Measurements from ENCODE around the gene MRPL43. TPM values are rescaled to one million over a fixed set of nuclear protein-coding genes. Genes with fewer than 3 reads are reported as not detected.
A peak's percentile ranks its signal among the peaks of the same experiment; 100 is the strongest.

The MRPL43 gene
- total RNA-seq, 4 donors from 2014 or later, result 54.2 to 89.1 (median 62.7) TPM

DNA sequence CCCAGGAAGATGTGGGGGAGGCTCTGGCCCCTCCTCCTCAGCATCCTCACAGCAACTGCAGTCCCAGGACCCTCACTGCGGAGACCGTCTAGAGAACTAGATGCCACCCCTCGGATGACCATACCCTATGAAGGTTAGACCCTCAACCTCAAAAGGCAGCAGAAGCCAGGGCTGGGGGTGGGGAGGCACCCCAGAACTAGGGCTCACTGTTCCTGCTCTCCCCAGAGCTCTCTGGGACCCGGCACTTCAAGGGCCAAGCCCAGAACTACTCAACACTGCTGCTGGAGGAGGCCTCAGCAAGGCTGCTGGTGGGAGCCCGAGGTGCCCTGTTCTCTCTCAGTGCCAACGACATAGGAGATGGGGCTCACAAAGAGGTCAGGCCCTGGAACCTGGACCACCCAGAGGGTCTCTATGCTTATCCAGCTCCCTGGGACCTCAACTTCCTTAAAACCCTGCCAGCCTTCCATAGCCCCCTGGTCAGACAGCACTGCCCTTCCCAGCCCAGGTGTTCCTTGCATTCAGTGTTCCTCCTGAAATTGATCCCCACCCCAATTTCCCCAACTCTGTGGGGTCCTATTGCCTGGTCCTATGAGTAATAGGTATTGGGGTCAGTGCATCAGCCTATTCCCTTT, 14.3 kb downstream of the MRPL43 start:
- no peak overlapping the region for H3K4me3 ChIP-seq
- 100% methylated on average over 4 of the region's 6 CpGs for WGBS
- TF ChIP-seq EP300 (IDR thresholded peaks at IDR 0.05) (no peak), POLR2A (IDR thresholded peaks at IDR 0.05) (no peak), POLR2AphosphoS5 (IDR thresholded peaks at IDR 0.05) (no peak)
- TF ChIP-seq, protein P1, sequence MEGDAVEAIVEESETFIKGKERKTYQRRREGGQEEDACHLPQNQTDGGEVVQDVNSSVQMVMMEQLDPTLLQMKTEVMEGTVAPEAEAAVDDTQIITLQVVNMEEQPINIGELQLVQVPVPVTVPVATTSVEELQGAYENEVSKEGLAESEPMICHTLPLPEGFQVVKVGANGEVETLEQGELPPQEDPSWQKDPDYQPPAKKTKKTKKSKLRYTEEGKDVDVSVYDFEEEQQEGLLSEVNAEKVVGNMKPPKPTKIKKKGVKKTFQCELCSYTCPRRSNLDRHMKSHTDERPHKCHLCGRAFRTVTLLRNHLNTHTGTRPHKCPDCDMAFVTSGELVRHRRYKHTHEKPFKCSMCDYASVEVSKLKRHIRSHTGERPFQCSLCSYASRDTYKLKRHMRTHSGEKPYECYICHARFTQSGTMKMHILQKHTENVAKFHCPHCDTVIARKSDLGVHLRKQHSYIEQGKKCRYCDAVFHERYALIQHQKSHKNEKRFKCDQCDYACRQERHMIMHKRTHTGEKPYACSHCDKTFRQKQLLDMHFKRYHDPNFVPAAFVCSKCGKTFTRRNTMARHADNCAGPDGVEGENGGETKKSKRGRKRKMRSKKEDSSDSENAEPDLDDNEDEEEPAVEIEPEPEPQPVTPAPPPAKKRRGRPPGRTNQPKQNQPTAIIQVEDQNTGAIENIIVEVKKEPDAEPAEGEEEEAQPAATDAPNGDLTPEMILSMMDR (IDR thresholded peaks at IDR 0.05), result no peak

GRCh38 chr10:100972115-100972903, 15.0 kb downstream of the MRPL43 start:
- H3K4me3 ChIP-seq, result no peak overlapping the region
- WGBS, result 83% methylated on average over 13 of the region's 13 CpGs
- no peaks in the 10 kb centered on the region for H3K36me3 ChIP-seq
- H3K4me1 ChIP-seq, result peaks cover 14% of the 10 kb centered on the region
- no peak overlapping the region for H3K27ac ChIP-seq
- no peaks in the 10 kb centered on the region for H3K27me3 ChIP-seq
- TF ChIP-seq EP300 (IDR thresholded peaks at IDR 0.05), result no peak
- no peak for TF ChIP-seq POLR2AphosphoS5 (IDR thresholded peaks at IDR 0.05)
- TF ChIP-seq, protein P1 (IDR thresholded peaks at IDR 0.05), result no peak
- no peak for TF ChIP-seq POLR2A (IDR thresholded peaks at IDR 0.05)
- peak in 1 of 2 donors; percentile 43 for DNase-seq (ENCODE audit: low spot score in 2 of 2)
- H3K9me3 ChIP-seq, result no peaks in the 10 kb centered on the region

More for the DNA sequence above, 14.3 kb downstream of the MRPL43 start:
- peaks cover 14% of the 10 kb centered on the region for H3K4me1 ChIP-seq
- DNase-seq (ENCODE audit: low spot score in 2 of 2), result peak in 1 of 2 donors; percentile 33
- H3K36me3 ChIP-seq, result no peaks in the 10 kb centered on the region
- no peak overlapping the region for H3K27ac ChIP-seq
- H3K27me3 ChIP-seq, result no peaks in the 10 kb centered on the region
- no peaks in the 10 kb centered on the region for H3K9me3 ChIP-seq

DNA sequence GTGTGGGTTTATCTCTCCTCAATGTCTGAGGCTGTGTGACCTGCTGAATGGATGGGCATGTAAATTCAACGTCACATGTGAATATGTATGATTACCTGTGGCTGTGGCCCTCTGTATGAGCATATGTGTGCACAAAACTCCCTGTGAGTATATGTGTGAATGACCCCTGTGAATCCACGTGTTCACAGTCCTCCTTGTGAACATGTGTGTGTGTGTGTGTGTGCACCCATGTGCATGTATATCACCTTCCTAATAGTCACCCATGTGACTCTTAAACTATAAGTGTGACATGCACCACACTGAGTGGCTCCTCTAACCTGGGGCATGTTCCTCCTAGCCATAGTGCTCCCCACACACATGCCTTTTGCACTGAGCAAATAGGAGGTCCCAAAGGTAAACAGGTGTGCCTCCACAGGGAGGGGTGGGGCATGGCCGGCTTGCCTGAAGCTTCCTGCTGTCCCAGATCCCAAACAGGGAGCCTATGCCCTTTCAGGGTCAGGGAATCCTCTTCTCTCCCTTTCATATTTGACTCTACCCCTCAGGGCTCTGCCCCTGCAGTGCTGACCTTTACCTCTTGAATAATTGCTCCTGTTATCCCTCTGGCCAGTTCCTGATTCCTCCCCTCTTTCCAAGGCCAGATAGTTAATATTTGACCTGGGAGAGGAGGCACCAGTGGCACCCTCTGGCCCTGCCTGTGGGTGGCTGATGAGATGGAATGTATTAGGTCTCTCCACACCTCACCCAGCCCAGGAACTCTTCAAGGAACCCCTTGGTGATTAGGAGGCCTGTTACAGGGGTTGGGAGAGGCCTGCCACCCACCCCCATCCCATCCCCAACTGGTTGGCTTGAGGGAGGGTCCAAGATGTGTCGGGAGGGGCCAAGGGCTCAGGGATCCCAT, 16.1 kb downstream of the MRPL43 start:
- TF ChIP-seq EP300 (IDR thresholded peaks at IDR 0.05) (no peak), POLR2AphosphoS5 (IDR thresholded peaks at IDR 0.05) (no peak), POLR2A (IDR thresholded peaks at IDR 0.05) (no peak)
- TF ChIP-seq, protein P1 (IDR thresholded peaks at IDR 0.05), result no peak
- Histone ChIP-seq H3K4me3 (no peak overlapping the region), H3K36me3 (no peaks in the 10 kb centered on the region), H3K9me3 (no peaks in the 10 kb centered on the region), H3K27me3 (no peaks in the 10 kb centered on the region), H3K4me1 (peaks cover 14% of the 10 kb centered on the region), H3K27ac (no peak overlapping the region)
- DNase-seq (ENCODE audit: low spot score in 2 of 2), result peak in 1 of 2 donors; percentile 24
- 65% methylated on average over 4 of the region's 4 CpGs for WGBS

- DNase-seq (ENCODE audit: low spot score in 2 of 2), result peak in 1 of 2 donors; percentile 54
- Histone ChIP-seq H3K36me3 (peaks cover 7% of the 10 kb centered on the region), H3K4me1 (peaks cover 14% of the 10 kb centered on the region), H3K27ac (no peak overlapping the region), H3K27me3 (no peaks in the 10 kb centered on the region), H3K4me3 (peak overlapping the region; percentile 63), H3K9me3 (no peaks in the 10 kb centered on the region)
- WGBS, result 34% methylated on average over 13 of the region's 13 CpGs
- TF ChIP-seq, protein P1 (IDR thresholded peaks at IDR 0.05), result no peak
- TF ChIP-seq EP300 (IDR thresholded peaks at IDR 0.05) (no peak), POLR2A (IDR thresholded peaks at IDR 0.05) (no peak), POLR2AphosphoS5 (IDR thresholded peaks at IDR 0.05) (no peak)
Measured at GRCh38 chr10:100970076-100970913, 17.0 kb downstream of the MRPL43 start.

Measured in suprapubic skin (tissue), 4 donors.